ENCODE measurements around the gene PRKAA1.

- peak; percentile 59 to 79 (median 65) for TF ChIP-seq CTCF (IDR thresholded peaks at IDR 0.05)
- no peak for TF ChIP-seq EP300 (IDR thresholded peaks at IDR 0.05; ENCODE audit: low read depth)
- peak; percentile 67 for TF ChIP-seq POLR2A (IDR thresholded peaks at IDR 0.05)
Measured at GRCh38 chr5:40798012-40798800, at the start of gene PRKAA1.
